T-cell (primary cell): ENCODE results near the gene SLBP. TPM values are rescaled to one million over a fixed set of nuclear protein-coding genes. Genes with fewer than 3 reads are reported as not detected.

Experiments used
- ATAC-seq, 4 experiments: fragments of 200-7000 bp in 3 of 4; fragments of 150-1000 bp in 1 of 4; cut with Tn5 transposase; replicated peaks in 1 of 4; 1 replicate in 3 of 4; 2 replicates in 1 of 4; pipeline ENCODE4 v1.10.0; 2021; ENCODE audit warnings: moderate library complexity in 3 of 4, mild to moderate bottlenecking in 2 of 4, moderate number of reproducible peaks in 1 of 4
- CTCF ChIA-PET, 2 donors: fragments of 300-600 bp; sonication (Branson Sonifier 250); formaldehyde crosslinking; loops; one replicate each; lab custom pipeline; 2022; ENCODE audit warnings: antibody characterized with exemption in 2 of 2; lab: Charles Lee
- POLR2A ChIA-PET, 2 donors: fragments of 300-600 bp; sonication (Branson Sonifier 250); formaldehyde crosslinking; loops; one replicate each; lab custom pipeline; 2022; ENCODE audit warnings: antibody characterized with exemption in 2 of 2; lab: Charles Lee
- DNase-seq, 35 experiments: peaks; one replicate each; pipeline versions ENCODE4 v3.0.0 to v3.0.0-alpha.2; 2013 to 2023
- H3K27ac ChIP-seq: one replicate; pipeline ENCODE4 v1.5.1; 2013; ENCODE audit warnings: low read length
- H3K27me3 ChIP-seq, 2 experiments: replicated peaks in 1 of 2; 1 replicate in 1 of 2; 2 replicates in 1 of 2; pipeline versions ENCODE4 v1.6.1 to v1.7.0; 2013; ENCODE audit warnings: low read length in 1 of 2, mixed read lengths in 1 of 2; ENCODE audit not compliant: control insufficient read depth in 2 of 2, insufficient read depth in 2 of 2; ENCODE audit errors: extremely low read depth in 1 of 2
- H3K36me3 ChIP-seq, 2 donors: 1 replicate in 1 of 2; 2 replicates in 1 of 2; pipeline versions ENCODE4 v1.6.1 to v1.7.0; 2013; ENCODE audit warnings: low read length in 1 of 2; ENCODE audit not compliant: control insufficient read depth in 2 of 2, insufficient read depth in 1 of 2; ENCODE audit errors: extremely low read depth in 1 of 2
- H3K4me1 ChIP-seq, 2 experiments: 1 replicate in 1 of 2; 2 replicates in 1 of 2; pipeline versions ENCODE4 v1.6.1 to v1.7.0; 2013; ENCODE audit warnings: low read length in 2 of 2, mixed read lengths in 1 of 2; ENCODE audit not compliant: insufficient read depth in 2 of 2, control insufficient read depth in 1 of 2; ENCODE audit errors: extremely low read depth in 1 of 2
- H3K4me3 ChIP-seq, 2 donors: 1 replicate in 1 of 2; 2 replicates in 1 of 2; pipeline versions ENCODE4 v1.5.1 to v1.7.0; 2013; ENCODE audit warnings: mild to moderate bottlenecking in 2 of 2, low read length in 1 of 2, moderate library complexity in 1 of 2; ENCODE audit not compliant: control insufficient read depth in 1 of 2; ENCODE audit errors: extremely low read depth in 1 of 2
- H3K9me3 ChIP-seq: 2 replicates; pipeline ENCODE4 v1.7.0; 2013
- H3K27ac Mint-ChIP-seq, 2 donors: one replicate each; pipeline ENCODE4 v1.8.0; 2020 to 2021; ENCODE audit warnings: mild to moderate bottlenecking in 2 of 2, mixed read lengths in 2 of 2
- H3K27me3 Mint-ChIP-seq, 2 donors: one replicate each; pipeline ENCODE4 v1.8.0; 2021 to 2022; ENCODE audit warnings: mixed read lengths in 2 of 2
- H3K36me3 Mint-ChIP-seq: one replicate; pipeline ENCODE4 v1.8.0; 2021; ENCODE audit warnings: mixed read lengths
- H3K4me1 Mint-ChIP-seq, 3 donors: one replicate each; pipeline ENCODE4 v1.8.0; 2020 to 2022; ENCODE audit warnings: mixed read lengths in 3 of 3, mild to moderate bottlenecking in 1 of 3
- H3K4me3 Mint-ChIP-seq, 3 donors: one replicate each; pipeline ENCODE4 v1.8.0; 2020 to 2022; ENCODE audit warnings: mild to moderate bottlenecking in 3 of 3, mixed read lengths in 3 of 3, moderate library complexity in 3 of 3
- H3K9me3 Mint-ChIP-seq, 3 donors: one replicate each; pipeline ENCODE4 v1.8.0; 2020 to 2022; ENCODE audit warnings: mixed read lengths in 3 of 3
- whole genome bisulfite sequencing: methylation state at CpG from one replicate; pipeline ENCODE4 v1.1.5; 2013; ENCODE audit warnings: missing lambda C conversion rate; ENCODE audit not compliant: insufficient coverage; 5-methylcytosine and 5-hydroxymethylcytosine counted together
- total RNA-seq, 35 experiments: library from RNA in 6 of 35; stranded (reverse) in 6 of 35; fragments of 120-200 nt in 1 of 35; gene quantifications; one replicate each; pipeline versions ENCODE4 v1.2.1 to v1.2.4 and lab custom pipeline; 2013 to 2026

The SLBP gene
- total RNA-seq, 5 donors from 2014 or later (not counting 1 experiment from before 2014, with no cell fraction given) = 30.1 to 42.3 (median 36.1) TPM

- no peak overlapping the region for H3K4me3 Mint-ChIP-seq
- peaks cover 0 to 2% of the 10 kb centered on the region in 2 donors for H3K27me3 Mint-ChIP-seq
- WGBS = 25% methylated on average over 14 of the region's 17 CpGs
Observed at GRCh38 chr4:1746265-1746691, 34.2 kb upstream of the SLBP start.

GRCh38 chr4:1745697-1746096 is 33.6 kb upstream of the SLBP start:
- peaks cover 0 to 2% (median 0%) of the 10 kb centered on the region in 3 donors for H3K4me1 Mint-ChIP-seq
- 88% methylated on average over 9 of the region's 12 CpGs for WGBS
- Histone ChIP-seq H3K4me3 (no peak overlapping the region), H3K36me3 (peaks cover 16 to 28% of the 10 kb centered on the region in 2 donors), H3K4me1 (peaks cover 0 to 14% of the 10 kb centered on the region in 2 experiments), H3K9me3 (no peaks in the 10 kb centered on the region), H3K27ac (no peak overlapping the region), H3K27me3 (peaks cover 0 to 16% of the 10 kb centered on the region in 2 experiments)
- DNase-seq = no peak
- ChIA-PET CTCF (no interaction called here), POLR2A (interaction anchor here in 1 of 2 donors (0.6 kb wide), 2 partner anchors 22 to 64 kb away, joined by 5 to 10 read pairs; no protein-coding TSS in a partner anchor)
- peak in 1 of 4 experiments; percentile 5 for ATAC-seq
- no peaks in the 10 kb centered on the region for H3K9me3 Mint-ChIP-seq
- H3K27ac Mint-ChIP-seq = no peak overlapping the region
- peaks cover 0 to 2% of the 10 kb centered on the region in 2 donors for H3K27me3 Mint-ChIP-seq
- H3K36me3 Mint-ChIP-seq = peaks cover 13% of the 10 kb centered on the region
- no peak overlapping the region for H3K4me3 Mint-ChIP-seq

More at GRCh38 chr4:1746265-1746691, 34.2 kb upstream of the SLBP start:
- Histone ChIP-seq H3K27ac (no peak overlapping the region), H3K36me3 (peaks cover 10 to 22% of the 10 kb centered on the region in 2 donors), H3K4me1 (peaks cover 0 to 14% of the 10 kb centered on the region in 2 experiments), H3K4me3 (no peak overlapping the region), H3K27me3 (peaks cover 0 to 16% of the 10 kb centered on the region in 2 experiments), H3K9me3 (no peaks in the 10 kb centered on the region)
- H3K9me3 Mint-ChIP-seq = no peaks in the 10 kb centered on the region
- DNase-seq (peak; percentile 29 to 79 (median 63)), ATAC-seq (peak; percentile 63 to 74 (median 68))
- ChIA-PET CTCF (interaction anchor here in 1 of 2 donors (0.7 kb wide), 1 partner anchor 166 kb away, joined by 6 read pairs; no protein-coding TSS in a partner anchor), POLR2A (no interaction called here)
- H3K4me1 Mint-ChIP-seq = peaks cover 0 to 4% (median 0%) of the 10 kb centered on the region in 3 donors
- H3K36me3 Mint-ChIP-seq = peaks cover 9% of the 10 kb centered on the region
- H3K27ac Mint-ChIP-seq = no peak overlapping the region

- WGBS = 85% methylated on average over 4 of the region's 13 CpGs
- Histone ChIP-seq H3K27ac (no peak overlapping the region), H3K9me3 (no peaks in the 10 kb centered on the region), H3K4me1 (peaks cover 0 to 14% of the 10 kb centered on the region in 2 experiments), H3K27me3 (peaks cover 0 to 12% of the 10 kb centered on the region in 2 experiments), H3K4me3 (no peak overlapping the region), H3K36me3 (peaks cover 20 to 34% of the 10 kb centered on the region in 2 donors)
- ChIA-PET POLR2A (interaction anchor here in 1 of 2 donors (0.6 kb wide), 2 partner anchors 22 to 63 kb away, joined by 5 to 10 read pairs; no protein-coding TSS in a partner anchor), CTCF (interaction anchor here in 1 of 2 donors (0.5 kb wide), 1 partner anchor 307 kb away, joined by 4 read pairs; no protein-coding TSS in a partner anchor)
- Mint-ChIP-seq H3K9me3 (no peaks in the 10 kb centered on the region), H3K27ac (no peak overlapping the region), H3K4me1 (no peaks in the 10 kb centered on the region), H3K27me3 (no peaks in the 10 kb centered on the region), H3K36me3 (peaks cover 15% of the 10 kb centered on the region), H3K4me3 (no peak overlapping the region)
- ATAC-seq (no peak), DNase-seq (no peak)
Observed at GRCh38 chr4:1745165-1745564, 33.0 kb upstream of the SLBP start.

- Histone ChIP-seq H3K9me3 (no peaks in the 10 kb centered on the region), H3K27me3 (peaks cover 0 to 9% of the 10 kb centered on the region in 2 experiments), H3K27ac (no peak overlapping the region), H3K4me1 (peaks cover 0 to 14% of the 10 kb centered on the region in 2 experiments), H3K4me3 (no peak overlapping the region), H3K36me3 (peaks cover 20 to 39% of the 10 kb centered on the region in 2 donors)
- CTCF ChIA-PET = interaction anchor here in 1 of 2 donors (0.5 kb wide), 1 partner anchor 308 kb away, joined by 4 read pairs; no protein-coding TSS in a partner anchor
- DNase-seq (no peak), ATAC-seq (no peak)
- H3K4me3 Mint-ChIP-seq = no peak overlapping the region
- H3K4me1 Mint-ChIP-seq = no peaks in the 10 kb centered on the region
- 91% methylated on average over 9 of the region's 14 CpGs for WGBS
- no peaks in the 10 kb centered on the region for H3K27me3 Mint-ChIP-seq
- POLR2A ChIA-PET = no interaction called here
- no peak overlapping the region for H3K27ac Mint-ChIP-seq
- peaks cover 15% of the 10 kb centered on the region for H3K36me3 Mint-ChIP-seq
- no peaks in the 10 kb centered on the region for H3K9me3 Mint-ChIP-seq
Observed at GRCh38 chr4:1744552-1744951, 32.4 kb upstream of the SLBP start.

- Mint-ChIP-seq H3K9me3 (no peaks in the 10 kb centered on the region), H3K4me1 (no peaks in the 10 kb centered on the region), H3K27me3 (no peaks in the 10 kb centered on the region), H3K36me3 (peaks cover 19% of the 10 kb centered on the region), H3K27ac (no peak overlapping the region), H3K4me3 (no peak overlapping the region)
- POLR2A ChIA-PET = no interaction called here
- ATAC-seq (no peak), DNase-seq (no peak)
- H3K36me3 ChIP-seq = peaks cover 20 to 45% of the 10 kb centered on the region in 2 donors
- H3K4me1 ChIP-seq = peaks cover 0 to 14% of the 10 kb centered on the region in 2 experiments
- CTCF ChIA-PET = no interaction called here
- no peaks in the 10 kb centered on the region for H3K9me3 ChIP-seq
- no peak overlapping the region for H3K27ac ChIP-seq
- peaks cover 0 to 6% of the 10 kb centered on the region in 2 experiments for H3K27me3 ChIP-seq
- H3K4me3 ChIP-seq = no peak overlapping the region
- 91% methylated on average over 5 of the region's 6 CpGs for WGBS
Observed at GRCh38 chr4:1743975-1744374, 31.9 kb upstream of the SLBP start.

- ATAC-seq (no peak), DNase-seq (no peak)
- Histone ChIP-seq H3K36me3 (peaks cover 20 to 47% of the 10 kb centered on the region in 2 donors), H3K27me3 (peaks cover 0 to 6% of the 10 kb centered on the region in 2 experiments), H3K4me3 (no peak overlapping the region), H3K27ac (no peak overlapping the region), H3K9me3 (no peaks in the 10 kb centered on the region), H3K4me1 (peaks cover 0 to 12% of the 10 kb centered on the region in 2 experiments)
- Mint-ChIP-seq H3K9me3 (peaks cover 0 to 4% (median 4%) of the 10 kb centered on the region in 3 donors), H3K36me3 (peaks cover 23% of the 10 kb centered on the region), H3K4me1 (no peaks in the 10 kb centered on the region), H3K4me3 (no peak overlapping the region), H3K27me3 (no peaks in the 10 kb centered on the region), H3K27ac (peak overlapping the region in 1 of 2 donors; percentile 17)
- 84% methylated on average over 12 of the region's 12 CpGs for WGBS
- CTCF ChIA-PET = no interaction called here
- POLR2A ChIA-PET = interaction anchor here in 1 of 2 donors (0.6 kb wide), 1 partner anchor 35 kb away, joined by 3 read pairs; no protein-coding TSS in a partner anchor
Observed at GRCh38 chr4:1743551-1743950, 31.4 kb upstream of the SLBP start.
